Right renal cortex interstitium (tissue), 3 donors: ENCODE results near the gene ST3GAL2. TPM values are rescaled to one million over a fixed set of nuclear protein-coding genes. Genes with fewer than 3 reads are reported as not detected.
A peak's percentile ranks its signal among the peaks of the same experiment; 100 is the strongest.
"Not testable (repeated sequence)": the region's sequence is repeated elsewhere in the genome, so short reads cannot be mapped to it uniquely, and the experiment has no call there.

Experiments used
- DNase-seq, 3 donors: peaks; one replicate each; pipeline ENCODE4 v3.0.0-alpha.2; 2013; ENCODE audit warnings: low read depth in 3 of 3, low spot score in 2 of 3
- polyA plus RNA-seq, 3 donors: library from polyadenylated mRNA; unstranded; fragments of 120-200 nt; gene quantifications; one replicate each; pipeline ENCODE4 v1.2.1, GENCODE V29; 2013; ENCODE audit not compliant: insufficient read length in 3 of 3

Gene ST3GAL2
- polyA plus RNA-seq, 3 donors: 22.4 to 27.6 (median 24.2) TPM

DNA sequence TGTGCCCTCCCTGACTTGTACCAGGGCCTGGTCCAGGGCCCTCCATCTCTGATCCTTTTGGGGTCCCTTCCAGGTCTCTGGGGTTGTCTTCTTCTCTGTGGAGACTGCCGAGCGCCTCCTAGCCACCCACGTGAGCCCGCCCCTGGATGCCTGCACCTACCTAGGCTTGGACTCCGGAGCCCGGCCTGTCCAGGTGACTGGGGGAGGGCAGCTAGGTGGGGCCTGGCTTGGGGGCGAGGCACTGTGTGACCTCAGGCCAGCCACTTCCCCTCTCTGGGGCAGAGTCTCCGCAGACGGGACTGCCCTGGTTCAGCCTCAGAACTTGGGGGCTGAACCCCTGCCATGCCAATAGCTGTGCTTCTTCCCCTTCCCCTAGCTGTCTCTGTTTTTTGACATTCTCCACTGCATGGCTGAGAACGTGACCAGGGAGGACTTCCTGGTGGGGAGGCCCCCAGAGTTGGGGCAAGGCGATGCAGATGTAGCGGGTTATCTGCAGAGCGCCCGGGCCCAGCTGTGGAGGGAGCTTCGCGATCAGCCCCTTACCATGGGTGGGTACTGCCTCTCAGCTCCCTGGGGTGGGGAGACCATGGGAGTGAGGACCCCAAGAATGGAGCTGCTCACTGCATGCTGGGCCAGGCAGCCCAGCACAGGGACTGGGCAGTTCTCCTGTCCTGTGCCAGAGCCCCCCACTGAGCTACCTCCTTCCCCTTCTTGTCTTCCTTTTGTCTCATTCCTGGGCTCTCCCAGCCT, 30.1 kb upstream of the ST3GAL2 start:
- DNase-seq: no peak

DNA sequence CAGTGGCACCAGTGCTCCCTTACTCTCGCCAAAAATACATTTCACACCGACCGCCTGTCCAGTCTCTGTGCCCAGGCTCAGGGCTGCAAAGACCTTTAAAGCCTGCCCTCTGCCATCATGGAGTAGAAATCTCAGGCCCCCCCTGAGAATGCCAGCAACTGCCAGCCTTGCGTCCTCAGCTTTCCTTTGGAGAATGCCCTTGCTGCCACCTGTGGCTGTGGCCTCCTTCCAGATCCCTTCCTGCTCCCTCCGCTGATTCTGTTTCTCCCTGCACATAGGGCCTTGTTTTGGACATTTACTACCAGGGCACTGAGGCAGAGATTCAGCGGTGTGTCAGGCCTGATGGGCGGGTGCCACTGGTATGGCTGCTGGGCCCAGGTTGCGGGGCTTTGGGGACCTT, 28.7 kb upstream of the ST3GAL2 start:
- DNase-seq: no peak

DNA sequence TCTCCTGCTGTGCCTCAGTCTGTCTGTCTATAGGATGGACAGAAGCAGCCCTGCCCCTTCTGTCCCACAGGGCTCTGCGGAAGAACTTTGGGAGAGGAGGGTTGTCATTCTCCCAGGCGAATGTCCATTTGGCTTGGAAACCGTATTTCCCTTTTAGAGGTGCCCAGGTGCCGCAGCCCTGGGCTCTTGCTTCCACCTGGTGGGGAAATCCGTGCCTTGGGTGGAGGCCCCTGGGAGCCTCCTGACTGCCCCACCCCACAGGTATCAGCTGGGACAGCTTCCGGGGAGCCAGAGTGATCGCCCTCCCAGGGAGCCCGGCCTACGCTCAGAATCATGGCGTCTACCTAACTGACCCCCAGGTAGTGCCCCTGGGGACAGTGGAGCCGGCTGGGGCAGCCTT, 28.2 kb upstream of the ST3GAL2 start:
- no peak for DNase-seq

DNA sequence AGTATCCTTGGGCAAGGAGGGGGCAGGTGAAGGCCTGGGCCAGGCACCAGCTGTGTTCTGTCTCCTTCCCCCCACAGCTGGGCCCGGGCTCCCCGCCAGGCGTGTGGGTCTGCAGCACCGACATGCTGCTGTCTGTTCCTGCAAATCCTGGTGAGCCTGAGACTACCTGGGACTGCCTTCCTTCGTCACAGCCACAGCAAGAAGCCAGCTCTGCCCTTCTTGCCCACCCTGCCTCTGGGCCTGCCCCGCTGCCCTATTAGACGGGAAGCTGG, 27.8 kb upstream of the ST3GAL2 start:
- DNase-seq: no peak

DNA sequence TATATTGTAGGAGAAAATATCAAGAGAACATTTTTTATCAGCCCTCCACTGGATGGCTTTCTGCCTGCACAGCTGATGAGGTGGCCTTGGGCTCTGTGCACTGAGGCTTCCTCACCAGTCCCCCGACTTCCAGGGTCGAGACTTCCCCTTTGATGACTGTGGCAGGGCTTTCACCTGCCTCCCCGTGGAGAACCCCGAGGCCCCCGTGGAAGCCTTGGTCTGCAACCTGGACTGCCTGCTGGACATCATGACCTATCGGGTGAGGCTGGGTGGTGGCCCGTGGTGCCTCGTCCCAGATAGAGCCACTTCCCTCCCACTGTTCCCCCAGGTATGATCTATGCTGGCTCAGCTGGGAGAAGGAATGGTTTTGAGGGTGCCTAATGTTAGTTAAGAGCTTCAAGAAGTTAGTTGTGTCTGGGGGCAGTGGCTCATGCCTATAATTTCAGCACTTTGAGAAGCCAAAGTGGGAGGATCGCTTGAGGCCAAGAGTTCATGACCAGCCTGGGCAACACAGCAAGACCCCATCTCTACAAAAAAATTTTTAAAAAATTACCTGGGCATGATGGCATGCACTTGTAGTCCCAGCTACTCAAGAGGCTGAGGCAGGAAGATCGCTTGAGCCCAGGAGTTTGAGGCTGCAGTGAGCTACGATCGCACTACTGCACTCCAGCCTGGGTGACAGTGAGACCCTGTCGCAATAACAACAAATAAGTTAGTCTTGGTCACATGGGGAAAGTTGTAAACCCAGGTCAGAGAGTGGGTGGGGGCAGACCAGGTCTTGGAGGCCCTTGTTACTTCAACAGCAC, 27.3 kb upstream of the ST3GAL2 start:
- no peak for DNase-seq

DNA sequence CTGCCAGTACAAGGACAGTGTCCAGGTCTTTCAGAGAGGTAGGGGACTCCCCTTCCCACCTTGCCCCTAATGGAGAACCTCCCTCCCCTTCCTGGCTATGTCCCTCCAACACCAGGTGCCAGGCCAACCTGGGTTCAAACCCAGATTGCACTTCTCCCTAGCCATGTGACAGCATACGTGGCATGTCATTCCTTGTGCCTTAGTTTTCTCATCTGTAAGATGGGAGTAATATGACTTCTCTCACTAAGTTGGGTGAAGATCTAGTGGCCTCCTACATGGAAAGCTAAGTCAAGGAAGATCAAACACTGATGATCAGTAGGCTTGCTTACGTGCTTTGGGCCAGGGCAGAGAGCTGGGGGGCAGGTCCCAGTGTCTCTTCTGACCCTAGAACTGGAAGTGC, 24.3 kb upstream of the ST3GAL2 start:
- DNase-seq: no peak

DNA sequence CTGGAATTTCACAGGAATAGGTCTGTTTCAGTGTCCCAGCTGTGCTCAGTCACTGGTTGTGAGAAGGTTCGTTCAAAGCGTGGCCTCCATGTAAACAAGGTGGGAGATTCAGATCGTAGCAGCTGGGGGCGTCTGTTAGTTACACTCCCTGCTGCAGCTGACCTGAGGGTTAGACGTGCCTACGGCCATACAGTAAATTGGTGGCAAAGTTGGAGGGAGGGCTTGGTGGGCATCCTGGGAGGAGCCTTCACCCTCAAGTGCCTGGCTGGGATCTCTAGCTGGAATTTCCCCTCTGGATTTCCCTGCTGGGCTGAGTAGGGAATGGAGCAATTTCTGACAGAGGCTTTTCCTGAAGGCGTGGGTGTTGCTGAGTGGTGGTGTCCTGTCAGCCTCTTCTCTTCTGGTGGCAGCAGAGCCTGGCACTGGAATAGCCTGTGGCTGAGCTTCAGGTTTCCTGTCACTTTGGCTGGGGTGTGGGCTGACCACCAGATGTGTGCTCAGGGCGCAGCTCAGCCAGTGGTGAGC, 21.9 kb upstream of the ST3GAL2 start:
- DNase-seq: no peak

DNA sequence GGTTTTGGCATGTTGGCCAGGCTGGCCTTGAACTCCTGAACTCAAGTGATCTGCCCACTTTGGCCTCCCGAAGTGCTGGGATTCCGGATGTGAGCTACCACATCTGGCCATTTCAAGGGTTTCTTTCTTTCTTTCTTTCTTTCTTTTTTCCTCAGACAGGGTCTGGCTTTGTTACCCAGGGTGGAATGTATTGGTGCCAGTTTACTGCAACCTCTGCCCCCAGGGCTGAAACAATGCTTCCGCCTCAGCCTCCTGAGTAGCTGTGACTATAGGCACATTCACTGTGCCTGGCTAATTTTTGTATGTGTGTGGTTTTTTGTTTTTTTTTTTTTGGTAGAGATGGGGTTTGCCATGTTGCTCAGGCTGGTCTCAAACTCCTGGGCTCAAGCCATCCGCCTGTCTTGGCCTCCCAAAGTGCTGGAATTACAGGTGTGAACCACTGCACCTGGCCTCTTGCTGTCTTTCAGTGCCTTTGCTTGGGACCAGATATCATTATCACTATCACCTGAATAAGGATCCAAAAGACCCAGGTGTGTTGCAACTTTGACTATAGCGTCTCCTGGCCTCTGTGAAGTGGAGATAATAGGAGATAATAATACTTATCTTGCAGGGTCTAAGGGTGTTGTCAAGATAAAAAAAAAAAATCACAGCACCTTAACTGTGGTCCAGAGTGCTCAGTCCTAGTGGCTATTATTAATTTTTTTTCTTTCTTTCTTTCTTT, 18.7 kb upstream of the ST3GAL2 start:
- DNase-seq: no peak

DNA sequence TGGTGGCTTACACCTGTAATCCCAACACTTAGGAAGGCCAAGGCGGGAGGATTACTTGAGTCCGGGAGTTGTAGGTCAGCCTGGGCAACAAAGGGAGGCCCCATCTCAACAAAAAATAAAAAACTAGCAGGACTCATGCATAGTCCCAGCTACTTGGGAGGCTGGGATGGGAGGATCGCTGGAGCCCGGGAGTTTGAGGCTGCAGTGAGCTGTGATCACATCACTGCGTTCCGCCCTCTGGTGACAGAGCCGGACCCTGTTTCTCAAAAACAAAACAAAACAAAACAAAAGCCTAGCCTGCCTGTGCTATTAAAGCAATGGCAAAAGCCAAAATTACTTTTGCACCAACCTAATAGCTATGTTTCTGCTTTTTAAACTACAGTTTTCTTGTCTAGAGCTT, 17.0 kb upstream of the ST3GAL2 start:
- DNase-seq: no peak

DNA sequence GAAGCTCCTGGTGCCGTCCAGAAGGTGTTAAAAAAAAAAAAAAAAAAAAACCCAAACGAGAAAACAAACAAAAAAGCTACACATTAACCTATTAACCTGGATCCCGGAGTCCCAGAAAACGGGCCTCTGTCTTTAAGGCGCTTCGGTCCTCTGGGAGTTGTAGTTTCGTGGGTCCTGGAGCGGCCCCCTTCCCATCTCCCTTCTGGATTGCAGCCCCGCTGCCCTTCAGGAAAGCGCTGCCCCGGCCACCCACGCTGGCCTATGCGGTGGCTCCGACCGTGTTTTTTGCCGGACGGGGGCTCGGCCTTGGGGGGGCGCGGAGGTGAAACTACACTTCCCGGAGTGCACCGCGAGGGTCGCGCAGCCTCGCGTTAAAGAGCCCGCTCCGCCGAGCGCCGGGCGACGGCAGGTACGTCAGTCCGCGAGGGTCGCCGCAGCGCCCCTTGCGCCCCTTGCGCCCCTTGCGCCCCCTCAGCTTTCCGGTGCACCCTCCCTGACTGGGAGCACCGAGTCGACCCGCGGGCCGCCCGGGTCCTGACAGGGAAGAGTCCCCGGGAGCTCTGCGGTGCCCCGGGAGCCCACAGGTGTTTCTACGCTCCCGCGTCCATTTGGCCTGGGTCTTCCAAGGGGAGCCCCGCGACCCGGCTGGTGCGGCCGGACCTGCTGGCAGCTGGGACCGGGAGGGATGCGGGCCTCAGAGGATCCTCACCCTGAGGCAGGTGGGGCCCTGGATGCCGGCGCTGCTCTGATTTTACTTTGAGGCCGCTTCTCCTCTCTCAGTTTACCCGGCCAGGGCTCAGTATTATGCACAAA, 15.5 kb upstream of the ST3GAL2 start, which contains the start of gene FCSK:
Gene FCSK (plus strand): TSS at position 374 of the 813 bp plus-strand sequence. CDS start 8,596 bp downstream, outside the sequence.
- peak in 1 of 3 donors; percentile 71 for DNase-seq

DNA sequence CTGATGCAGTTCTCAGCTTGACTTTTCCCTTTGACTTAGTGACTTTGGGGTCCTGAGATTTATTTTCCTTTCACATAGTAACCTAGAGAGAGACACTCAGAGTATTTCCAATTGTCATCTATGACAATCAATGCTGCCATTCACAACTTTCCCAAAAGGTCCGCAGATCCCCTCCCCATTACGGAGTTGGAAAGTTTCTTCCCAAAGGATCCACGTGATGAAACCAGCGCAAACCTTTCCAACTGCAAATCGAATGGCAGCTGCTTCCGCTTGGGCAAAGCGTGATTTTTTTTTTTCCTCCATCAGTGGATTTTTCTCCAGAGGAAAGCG, 15.0 kb upstream of the ST3GAL2 start:
- no peak for DNase-seq

DNA sequence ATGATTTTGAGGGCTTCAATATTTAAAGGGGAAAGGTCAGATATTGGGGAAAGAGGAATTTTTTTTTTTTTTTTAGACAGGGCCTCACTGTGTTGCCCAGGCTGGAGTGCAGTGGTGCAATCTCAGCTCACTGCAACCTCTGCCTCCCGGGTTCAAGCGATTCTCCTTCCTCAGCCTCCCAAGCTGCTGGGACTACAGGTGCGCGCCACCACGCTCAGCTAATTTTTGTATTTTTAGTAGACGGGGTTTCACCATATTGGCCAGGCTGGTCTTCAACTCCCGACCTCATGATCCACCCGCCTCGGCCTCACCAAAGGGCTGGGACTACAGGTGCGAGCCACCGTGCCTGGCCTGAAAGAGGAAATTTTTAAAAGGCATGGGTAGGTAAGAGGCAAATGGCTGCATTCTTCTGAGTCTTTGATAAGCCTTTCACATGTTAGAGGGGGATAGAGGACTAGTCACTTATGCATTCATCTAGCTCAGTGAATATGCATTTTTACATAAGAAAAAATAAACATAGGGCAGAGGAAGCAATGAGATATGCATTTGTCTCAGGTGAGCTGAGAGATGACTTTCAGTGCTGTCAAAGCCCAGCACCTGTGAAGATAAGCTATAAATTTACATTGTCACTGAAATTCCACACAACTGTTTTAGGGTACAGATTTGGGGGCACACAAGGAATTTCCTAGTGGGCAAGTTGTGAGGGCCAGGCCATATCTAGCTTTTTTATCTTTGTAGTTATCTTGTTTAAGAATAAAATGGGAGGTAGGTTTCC, 14.4 kb upstream of the ST3GAL2 start:
- DNase-seq: no peak

DNA sequence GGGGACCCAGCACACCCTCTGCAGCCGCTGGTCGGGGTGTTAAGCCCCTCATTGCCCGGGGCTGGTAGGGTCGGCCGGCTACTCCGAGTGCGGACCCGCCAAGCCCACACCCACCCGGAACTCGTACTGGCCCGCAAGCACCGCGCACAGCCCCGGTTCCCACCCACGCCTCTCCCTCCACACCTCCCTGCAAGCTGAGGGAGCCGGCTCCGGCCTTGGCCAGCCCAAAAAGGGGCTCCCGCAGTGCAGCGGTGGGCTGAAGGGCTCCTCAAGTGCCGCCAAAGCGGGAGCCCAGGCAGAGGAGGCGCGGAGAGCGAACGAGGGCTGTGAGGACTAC, 12.1 kb upstream of the ST3GAL2 start:
- DNase-seq: not testable (repeated sequence)

DNA sequence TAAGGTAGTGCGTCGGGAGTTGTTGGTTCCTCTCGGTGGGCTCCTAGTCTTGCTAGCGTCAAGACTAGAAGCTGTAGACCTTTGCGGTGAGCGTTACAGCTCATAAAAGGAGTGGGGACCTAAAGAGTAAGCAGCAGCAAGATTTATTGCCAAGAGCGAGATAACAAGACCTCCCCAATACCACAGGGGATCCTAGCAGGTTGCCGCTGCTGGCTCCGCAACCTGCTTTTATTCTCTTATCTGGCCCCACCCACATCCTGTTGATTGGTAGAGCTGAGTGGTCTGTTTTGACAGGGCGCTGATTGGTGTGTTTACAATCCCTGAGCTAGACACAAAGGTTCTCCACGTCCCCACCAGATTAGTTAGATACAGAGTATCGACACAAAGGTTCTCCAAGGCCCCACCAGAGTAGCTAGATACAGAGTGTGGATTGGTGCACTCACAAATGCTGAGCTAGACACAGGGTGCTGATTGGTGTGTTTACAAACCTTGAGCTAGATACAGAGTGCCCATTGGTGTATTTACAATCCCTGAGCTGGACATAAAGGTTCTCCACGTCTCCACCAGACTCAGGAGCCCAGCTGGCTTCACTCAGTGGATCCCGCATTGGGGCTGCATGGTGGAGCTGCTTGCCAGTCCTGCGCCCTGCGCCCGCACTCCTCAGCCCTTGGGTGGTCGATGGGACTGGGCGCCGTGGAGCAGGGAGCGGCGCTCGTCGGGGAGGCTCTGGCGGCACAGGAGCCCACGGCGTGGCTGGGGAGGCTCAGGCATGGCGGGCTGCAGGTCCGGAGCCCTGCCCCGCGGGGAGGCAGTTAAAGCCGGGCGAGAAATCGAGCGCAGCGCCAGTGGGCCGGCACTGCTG, 11.5 kb upstream of the ST3GAL2 start:
- DNase-seq: not testable (repeated sequence)

DNA sequence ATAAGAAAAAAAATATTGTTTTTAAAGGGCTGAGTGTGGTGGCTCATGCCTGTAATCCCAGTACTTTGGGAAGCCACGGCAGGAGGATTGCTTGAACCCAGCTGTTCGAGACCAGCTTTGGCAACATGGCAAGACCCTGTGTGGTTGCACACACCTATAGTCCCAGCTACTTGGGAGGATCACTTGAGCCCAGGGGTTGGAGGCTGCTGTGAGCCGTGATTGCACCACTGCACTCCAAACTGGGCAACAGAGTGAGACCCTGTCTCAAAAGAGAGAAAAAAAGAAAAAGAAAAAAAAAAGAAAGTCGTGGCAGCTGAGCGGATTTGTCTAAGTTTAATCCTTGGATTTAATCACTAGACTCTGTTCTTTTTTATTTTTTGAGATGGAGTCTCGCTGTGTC, 9.2 kb upstream of the ST3GAL2 start:
- no peak for DNase-seq

DNA sequence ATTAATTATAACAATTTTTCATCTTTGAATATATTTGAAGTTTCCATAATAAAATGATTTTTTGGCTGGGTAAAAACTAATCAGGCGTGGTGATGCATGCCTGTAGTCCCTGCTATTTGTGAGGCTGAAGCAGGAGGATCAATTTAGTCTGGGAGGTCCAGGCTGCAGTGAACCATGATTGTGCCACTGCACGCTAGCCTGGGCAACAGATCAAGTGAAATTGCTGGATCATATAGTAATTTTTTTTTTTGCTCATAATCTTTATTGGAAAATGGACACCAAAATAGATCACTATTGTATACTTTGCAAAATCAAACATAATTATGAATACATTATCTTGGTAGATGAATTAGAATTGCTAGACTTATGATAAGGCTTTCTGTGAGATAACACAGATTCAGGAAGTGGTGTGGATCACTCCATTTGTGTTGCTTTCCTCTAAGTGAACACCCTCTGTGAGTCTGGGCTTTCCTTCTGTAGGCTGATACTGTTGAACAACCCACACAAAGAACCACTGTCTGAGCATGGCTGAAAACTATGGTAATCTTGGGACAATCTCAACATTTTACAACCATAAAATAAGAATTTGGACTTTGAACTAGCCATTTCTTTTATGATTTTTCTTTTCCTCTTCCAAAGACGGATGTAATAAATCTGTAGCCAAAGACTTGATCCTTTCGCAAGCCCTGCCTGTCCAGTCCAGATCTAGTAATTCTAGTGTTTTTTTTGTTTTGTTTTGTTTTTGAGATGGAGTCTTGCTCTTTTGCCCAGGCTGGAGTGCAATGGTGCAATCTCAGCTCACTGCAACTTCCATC, 5.6 kb upstream of the ST3GAL2 start:
- no peak for DNase-seq

DNA sequence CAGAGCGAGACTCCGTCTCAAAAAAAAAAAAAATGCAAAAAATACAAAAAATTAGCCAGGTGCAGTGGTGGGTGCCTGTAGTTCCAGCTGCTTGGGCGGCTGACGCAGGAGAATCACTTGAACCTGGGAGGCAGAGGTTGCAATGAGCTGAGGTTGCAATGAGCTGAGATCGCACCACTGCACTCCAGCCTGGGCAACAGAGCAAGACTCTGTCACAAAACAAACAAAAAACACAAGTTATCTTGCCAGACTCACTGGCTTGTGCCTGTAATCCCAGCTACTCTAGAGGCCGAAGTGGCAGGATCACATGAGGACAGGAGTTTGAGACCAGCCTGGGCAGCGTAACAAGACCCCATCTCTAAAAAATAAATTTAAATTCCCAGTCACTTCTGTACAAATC, 3.4 kb upstream of the ST3GAL2 start:
- DNase-seq: no peak

DNA sequence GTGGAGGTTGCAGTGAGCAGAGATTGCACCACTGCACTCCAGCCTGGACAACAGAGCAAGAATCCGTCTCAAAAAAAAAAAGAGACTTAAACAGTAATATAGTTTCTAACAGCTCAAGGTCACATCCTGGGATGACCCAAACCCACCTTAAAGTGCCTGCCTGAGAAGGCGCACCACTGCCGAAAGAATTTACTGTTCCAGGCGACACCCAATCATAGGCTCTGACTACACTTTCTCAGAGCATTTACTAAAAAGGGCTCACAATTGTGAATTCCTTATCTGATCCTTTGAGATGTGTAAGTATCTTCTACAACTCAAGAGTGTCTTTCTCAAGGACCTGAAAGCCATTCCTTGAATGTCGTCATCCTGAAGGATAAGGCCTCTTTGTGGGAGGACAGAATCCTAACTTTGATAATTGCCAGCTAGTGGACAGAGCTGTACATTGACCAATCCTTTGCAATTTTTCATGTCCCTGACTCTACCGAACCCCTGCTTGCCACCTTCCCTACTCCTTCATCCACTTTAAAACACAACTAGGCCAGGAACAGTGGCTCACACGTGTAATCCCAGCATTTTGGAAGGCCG, 2.6 kb upstream of the ST3GAL2 start:
- no peak for DNase-seq
